H1 (cell line): Measurements from ENCODE around the gene TPO. TPM values are rescaled to one million over a fixed set of nuclear protein-coding genes. Genes with fewer than 3 reads are reported as not detected.

Experiments used
- CTCF ChIA-PET: fragments of 300-600 bp; sonication (Branson Sonifier 250); formaldehyde crosslinking; loops from one replicate; lab custom pipeline; 2021; ENCODE audit not compliant: partially characterized antibody; lab: Charles Lee
- POLR2A ChIA-PET: fragments of 300-600 bp; sonication (Branson Sonifier 250); formaldehyde crosslinking; loops from one replicate; lab custom pipeline; 2021; ENCODE audit warnings: inconsistent platforms; ENCODE audit not compliant: partially characterized antibody; lab: Charles Lee
- DNase-seq, 2 experiments: peaks; one replicate each; pipeline versions ENCODE4 v3.0.0 to v3.0.0-alpha.2; 2010 to 2022; ENCODE audit warnings: low spot score in 2 of 2, low read depth in 1 of 2, mixed read lengths in 1 of 2
- FAIRE-seq: peaks from 2 replicates; lab custom pipeline; 2011; peaks lifted over from hg19 to GRCh38; lab: Jason Lieb, UNC
- H2AFZ ChIP-seq: 2 replicates; pipeline ENCODE4 v1.8.1; 2012; ENCODE audit warnings: low read length, inconsistent platforms
- H2AK5ac ChIP-seq: 2 replicates; pipeline ENCODE4 v1.6.1; 2013; ENCODE audit warnings: low read depth, low read length
- H2BK120ac ChIP-seq: replicated peaks from 2 replicates; pipeline ENCODE3; 2013; ENCODE audit warnings: low read depth, low read length, inconsistent platforms
- H2BK12ac ChIP-seq: 2 replicates; pipeline ENCODE4 v1.6.1; 2013; ENCODE audit warnings: low read depth, low read length
- H2BK15ac ChIP-seq: 2 replicates; pipeline ENCODE4 v1.6.1; 2013; ENCODE audit warnings: low read length
- H2BK20ac ChIP-seq: 2 replicates; pipeline ENCODE4 v1.6.1; 2013; ENCODE audit warnings: low read length
- H2BK5ac ChIP-seq: 2 replicates; pipeline ENCODE4 v1.6.1; 2013; ENCODE audit warnings: low read depth, low read length
- H3K14ac ChIP-seq: 2 replicates; pipeline ENCODE4 v1.6.1; 2013; ENCODE audit warnings: inconsistent platforms; ENCODE audit not compliant: insufficient read length
- H3K18ac ChIP-seq: 2 replicates; pipeline ENCODE4 v1.6.1; 2013; ENCODE audit warnings: low read length; ENCODE audit errors: extremely low read depth
- H3K23ac ChIP-seq: 2 replicates; pipeline ENCODE4 v1.6.1; 2013; ENCODE audit warnings: inconsistent platforms; ENCODE audit not compliant: insufficient read length
- H3K23me2 ChIP-seq: 2 replicates; pipeline ENCODE4 v1.6.1; 2013; ENCODE audit warnings: low read depth, low read length
- H3K27ac ChIP-seq: 2 replicates; pipeline ENCODE4 v1.6.1; 2011; ENCODE audit warnings: low read depth, low read length, inconsistent platforms
- H3K27me3 ChIP-seq, 4 experiments: replicated peaks in 1 of 4; 1 replicate in 1 of 4; 2 replicates in 3 of 4; pipeline versions ENCODE4 v1.6.1 to v1.8.1; 2011 to 2013; ENCODE audit warnings: low read length in 3 of 4, mild to moderate bottlenecking in 3 of 4, inconsistent platforms in 2 of 4, mixed read lengths in 2 of 4, moderate library complexity in 1 of 4; ENCODE audit not compliant: control insufficient read depth in 3 of 4, insufficient read depth in 3 of 4; ENCODE audit errors: extremely low read depth in 1 of 4
- H3K36me3 ChIP-seq, 4 experiments: 2 replicates each; pipeline versions ENCODE4 v1.6.1 to v1.8.1; 2011 to 2013; ENCODE audit warnings: mild to moderate bottlenecking in 4 of 4, low read length in 3 of 4, moderate library complexity in 2 of 4, control low read depth in 1 of 4, inconsistent platforms in 1 of 4; ENCODE audit not compliant: insufficient read depth in 4 of 4, control insufficient read depth in 2 of 4
- H3K4ac ChIP-seq: replicated peaks from 2 replicates; pipeline ENCODE3; 2013; ENCODE audit warnings: low read length, low read depth, mixed read lengths, inconsistent platforms; ENCODE audit not compliant: insufficient read length
- H3K4me1 ChIP-seq, 4 experiments: replicated peaks in 1 of 4; 1 replicate in 1 of 4; 2 replicates in 3 of 4; pipeline versions ENCODE4 v1.6.1 to v1.8.1; 2011 to 2013; ENCODE audit warnings: low read length in 3 of 4, inconsistent platforms in 2 of 4, mixed read lengths in 1 of 4; ENCODE audit not compliant: insufficient read depth in 4 of 4, control insufficient read depth in 3 of 4
- H3K4me2 ChIP-seq, 2 experiments: 2 replicates each; pipeline versions ENCODE4 v1.6.1 to v1.8.1; 2011 to 2013; ENCODE audit warnings: low read depth in 2 of 2, low read length in 2 of 2, control low read depth in 1 of 2, inconsistent platforms in 1 of 2, mild to moderate bottlenecking in 1 of 2; ENCODE audit not compliant: insufficient read depth in 1 of 2
- H3K4me3 ChIP-seq, 4 experiments: fragments of 200-600, 300-600 bp in 1 of 4; sonication (generic), shearing (Covaris generic), sonication (Bioruptor Twin) in 1 of 4; 2 replicates each; pipeline versions ENCODE4 v1.5.1 to v1.8.1; 2011 to 2016; ENCODE audit warnings: low read length in 4 of 4, low read depth in 3 of 4, control low read depth in 2 of 4, inconsistent platforms in 2 of 4, mild to moderate bottlenecking in 2 of 4, mixed read lengths in 1 of 4, moderate library complexity in 1 of 4; ENCODE audit not compliant: insufficient read depth in 2 of 4; ENCODE audit errors: extremely low read depth in 1 of 4
- H3K56ac ChIP-seq: replicated peaks from 2 replicates; pipeline ENCODE3; 2013; ENCODE audit warnings: low read depth, mild to moderate bottlenecking, mixed read lengths, low read length, inconsistent platforms; ENCODE audit not compliant: insufficient read length
- H3K79me1 ChIP-seq: 2 replicates; pipeline ENCODE4 v1.6.1; 2013; ENCODE audit warnings: low read depth, low read length, control low read depth
- H3K79me2 ChIP-seq, 2 experiments: 2 replicates each; pipeline versions ENCODE4 v1.6.1 to v1.8.1; 2012 to 2013; ENCODE audit warnings: low read length in 2 of 2, mild to moderate bottlenecking in 2 of 2, inconsistent platforms in 1 of 2; ENCODE audit not compliant: insufficient read depth in 2 of 2, control insufficient read depth in 1 of 2
- H3K9ac ChIP-seq, 4 experiments: replicated peaks in 1 of 4; 1 replicate in 1 of 4; 2 replicates in 3 of 4; pipeline versions ENCODE4 v1.6.1 to v1.8.1; 2011 to 2013; ENCODE audit warnings: low read depth in 3 of 4, low read length in 3 of 4, control low read depth in 2 of 4, mild to moderate bottlenecking in 2 of 4, moderate library complexity in 2 of 4, inconsistent platforms in 1 of 4; ENCODE audit errors: extremely low read depth in 1 of 4
- H3K9me3 ChIP-seq, 2 experiments: 2 replicates each; pipeline versions ENCODE4 v1.6.1 to v1.8.1; 2012 to 2013; ENCODE audit warnings: mild to moderate bottlenecking in 2 of 2, moderate library complexity in 2 of 2, control low read depth in 1 of 2, inconsistent platforms in 1 of 2, low read depth in 1 of 2, low read length in 1 of 2, mixed read lengths in 1 of 2; ENCODE audit not compliant: insufficient read depth in 2 of 2
- H4K20me1 ChIP-seq, 2 experiments: replicated peaks in 1 of 2; 2 replicates each; pipeline versions ENCODE3 to v1.8.1; 2011 to 2013; ENCODE audit warnings: inconsistent platforms in 2 of 2, low read length in 2 of 2, mild to moderate bottlenecking in 1 of 2; ENCODE audit not compliant: insufficient read depth in 2 of 2, control insufficient read depth in 1 of 2
- H4K5ac ChIP-seq: 2 replicates; pipeline ENCODE4 v1.6.1; 2013; ENCODE audit warnings: low read length, low read depth, mixed read lengths, inconsistent platforms; ENCODE audit not compliant: insufficient read length
- H4K8ac ChIP-seq: 2 replicates; pipeline ENCODE4 v1.8.0; 2013; ENCODE audit warnings: mild to moderate bottlenecking, moderate library complexity, low read length, inconsistent platforms; ENCODE audit not compliant: insufficient read depth; ENCODE audit errors: extremely low read depth
- H4K91ac ChIP-seq: replicated peaks from 2 replicates; pipeline ENCODE3; 2013; ENCODE audit warnings: low read length, mixed read lengths, inconsistent platforms; ENCODE audit not compliant: insufficient read length
- BRCA1 ChIP-seq: IDR thresholded peaks from 2 replicates; pipeline ENCODE4 v1.6.1; 2012; ENCODE audit warnings: low read depth, low read length, improper control_type of control experiment
- CBX8 ChIP-seq: fragments of 300-800, 300-1000 bp; sonication (generic); IDR thresholded peaks from 2 replicates; pipeline ENCODE4 v1.7.1; 2016; ENCODE audit warnings: low read depth, low read length, borderline replicate concordance
- CEBPB ChIP-seq: IDR thresholded peaks from 2 replicates; pipeline ENCODE4 v1.6.1; 2012; ENCODE audit warnings: low read depth, low read length
- CTBP2 ChIP-seq: IDR thresholded peaks from 2 replicates; pipeline ENCODE4 v1.7.0; 2011; ENCODE audit warnings: borderline replicate concordance, mild to moderate bottlenecking, moderate library complexity, mixed read lengths, low read length; ENCODE audit not compliant: insufficient read depth, insufficient read length
- CTCF ChIP-seq, 3 experiments: IDR thresholded peaks; 1 replicate in 2 of 3; 2 replicates in 1 of 3; pipeline versions ENCODE4 v1.5.1 to v1.6.1; 2011; ENCODE audit warnings: low read length in 3 of 3, mild to moderate bottlenecking in 3 of 3, inconsistent platforms in 2 of 3, low read depth in 1 of 3, moderate library complexity in 1 of 3; ENCODE audit not compliant: insufficient read depth in 1 of 3; ENCODE audit errors: control extremely low read depth in 1 of 3
- JUN ChIP-seq: IDR thresholded peaks from 2 replicates; pipeline ENCODE4 v1.6.1; 2011; ENCODE audit warnings: low read depth, mild to moderate bottlenecking, improper control_type of control experiment, low read length
- KDM5A ChIP-seq: fragments of 200-600 bp; IDR thresholded peaks from 2 replicates; pipeline ENCODE4 v1.7.1; 2012; ENCODE audit warnings: mild to moderate bottlenecking, low read length, inconsistent platforms, mixed read lengths
- POLR2A ChIP-seq, 2 experiments: IDR thresholded peaks; 1 replicate in 1 of 2; 2 replicates in 1 of 2; pipeline ENCODE4 v1.6.1; 2011; ENCODE audit warnings: low read depth in 2 of 2, low read length in 2 of 2, mild to moderate bottlenecking in 2 of 2; ENCODE audit errors: control extremely low read depth in 1 of 2
- POLR2AphosphoS5 ChIP-seq: IDR thresholded peaks from 2 replicates; pipeline ENCODE4 v1.6.1; 2011; ENCODE audit warnings: low read depth, low read length
- POU5F1 ChIP-seq: IDR thresholded peaks from 2 replicates; pipeline ENCODE4 v1.6.1; 2011; ENCODE audit warnings: low read depth, mild to moderate bottlenecking, low read length, moderate library complexity
- RFX5 ChIP-seq: IDR thresholded peaks from 2 replicates; pipeline ENCODE4 v1.6.1; 2011; ENCODE audit warnings: low read depth, low read length, improper control_type of control experiment, borderline replicate concordance
- SRF ChIP-seq: IDR thresholded peaks from 2 replicates; pipeline ENCODE4 v1.6.1; 2011; ENCODE audit warnings: mild to moderate bottlenecking, low read depth, low read length, moderate library complexity
- TCF12 ChIP-seq: IDR thresholded peaks from 2 replicates; pipeline ENCODE4 v1.6.1; 2011; ENCODE audit warnings: low read depth, mild to moderate bottlenecking, low read length
- WGBS, 2 experiments: shearing (Covaris generic) in 1 of 2; methylation state at CpG; one replicate each; pipeline versions ENCODE4 v1.1.6 to v1.1.7; 2013 to 2015; ENCODE audit warnings: low lambda C conversion rate in 2 of 2, mixed read lengths in 2 of 2, inconsistent platforms in 1 of 2, low coverage in 1 of 2, missing lambda C conversion rate in 1 of 2; ENCODE audit not compliant: insufficient replicate concordance in 2 of 2, insufficient coverage in 1 of 2, insufficient read length in 1 of 2; ENCODE audit errors: extremely low coverage in 1 of 2, missing lambda C conversion rate in 1 of 2; 5-methylcytosine and 5-hydroxymethylcytosine counted together
- polyA plus RNA-seq, 7 experiments: library from polyadenylated mRNA; depleted of rRNA in 3 of 7; stranded (reverse) in 5 of 7; unstranded in 2 of 7; fragments of >200 nt in 5 of 7; fragments of 200-250 nt in 2 of 7; gene quantifications; 1 replicate in 5 of 7; 2 replicates in 1 of 7; 4 replicates in 1 of 7; pipeline versions ENCODE4 v1.2.1 to v1.2.3, GENCODE V29; 2011 to 2013; ENCODE audit warnings: missing spikeins in 2 of 7, mixed read lengths in 2 of 7
- total RNA-seq: library from RNA; stranded (reverse); fragmentation: NEBNext Ultra II Directional; extraction: Animal tissue kit (Norgen Biotek cat#: 25700); gene quantifications from 2 replicates; pipeline ENCODE4 v1.2.1, GENCODE V29; 2021

The TPO gene
- total and polyA plus RNA-seq, 2 of the 8 experiments (the other 6 are each of a cell fraction or from before 2014, with no cell fraction given): not detected

- H3K36me3 ChIP-seq: no peaks in the 10 kb centered on the region
- no peak overlapping the region for H3K4me3 ChIP-seq
- no peak overlapping the region for H2BK12ac ChIP-seq
- H3K79me2 ChIP-seq: no peaks in the 10 kb centered on the region
- no peak for DNase-seq
- no peak overlapping the region for H2AFZ ChIP-seq
- WGBS, 2 experiments: 87% methylated on average over 9 of the region's 10 CpGs; no CpG with 5 or more reads in 1 of the 2 experiments
- no peak overlapping the region for H3K4me2 ChIP-seq
- H3K9ac ChIP-seq: no peak overlapping the region
- no peak for FAIRE-seq
- H3K27me3 ChIP-seq: no peaks in the 10 kb centered on the region
- no peaks in the 10 kb centered on the region for H3K79me1 ChIP-seq
- H2BK5ac ChIP-seq: no peak overlapping the region
- H3K4ac ChIP-seq: no peak overlapping the region
- H2BK120ac ChIP-seq: no peak overlapping the region
- H4K20me1 ChIP-seq: no peaks in the 10 kb centered on the region
- CTCF ChIA-PET: interaction anchor here (0.8 to 1.1 kb wide), 3 partner anchors 14 to 313 kb away, joined by 3 read pairs; no protein-coding TSS in a partner anchor
- H3K9me3 ChIP-seq: no peaks in the 10 kb centered on the region
- no peak overlapping the region for H3K27ac ChIP-seq
- H4K5ac ChIP-seq: no peak overlapping the region
- H3K23ac ChIP-seq: no peak overlapping the region
- no peak overlapping the region for H3K18ac ChIP-seq
- no peak overlapping the region for H2BK20ac ChIP-seq
- H3K4me1 ChIP-seq: no peaks in the 10 kb centered on the region
- POLR2A ChIA-PET: no interaction called here
- H2AK5ac ChIP-seq: 0 out of 2 replicates have a peak overlapping the region, but pooled peaks have one; percentile 28
- no peak overlapping the region for H4K8ac ChIP-seq
- no peak overlapping the region for H3K56ac ChIP-seq
- no peak overlapping the region for H3K14ac ChIP-seq
- no peak overlapping the region for H2BK15ac ChIP-seq
- no peak overlapping the region for H4K91ac ChIP-seq
- H3K23me2 ChIP-seq: no peaks in the 10 kb centered on the region
- TF ChIP-seq KDM5A (no peak), BRCA1 (no peak), POLR2AphosphoS5 (no peak), CBX8 (no peak), CEBPB (no peak), POLR2A (IDR thresholded peaks at IDR 0.05; ENCODE audit: control extremely low read depth in 1 of 2, low read depth in 2 of 2, low read length in 2 of 2) (no peak), POU5F1 (no peak), TCF12 (no peak), SRF (no peak), RFX5 (no peak), CTBP2 (no peak), JUN (no peak), CTCF (IDR thresholded peaks at IDR 0.05; ENCODE audit: control extremely low read depth in 1 of 3, insufficient read depth in 1 of 3, low read depth in 1 of 3, low read length in 3 of 3) (no peak)
These were observed 91.1 kb downstream of the TPO start for GRCh38 chr2:1504311-1504750.
